ENCODE data around the gene WDFY3.

Gene WDFY3

GRCh38 chr4:84913176-84913575 lies 53.3 kb downstream of the WDFY3 start:
- Histone ChIP-seq H3K4me3 (ENCODE audit: low read length) (no peak overlapping the region), H3K4me2 (ENCODE audit: low read length) (no peak overlapping the region), H3K79me2 (ENCODE audit: low read length) (no peaks in the 10 kb centered on the region)

GRCh38 chr4:84912741-84913140 lies 53.7 kb downstream of the WDFY3 start:
- Histone ChIP-seq H3K27ac (ENCODE audit: low read length) (no peak overlapping the region), H4K20me1 (ENCODE audit: insufficient read depth, low read length) (no peaks in the 10 kb centered on the region), H3K36me3 (replicated peaks; ENCODE audit: low read depth, low read length) (no peaks in the 10 kb centered on the region), H3K9me3 (ENCODE audit: insufficient read depth, low read length) (no peaks in the 10 kb centered on the region), H3K79me2 (ENCODE audit: low read length) (no peaks in the 10 kb centered on the region), H3K4me2 (ENCODE audit: low read length) (no peak overlapping the region), H3K4me1 (ENCODE audit: low read length) (no peaks in the 10 kb centered on the region), H2AFZ (ENCODE audit: low read depth, low read length) (no peak overlapping the region), H3K9ac (ENCODE audit: low read length) (no peak overlapping the region), H3K27me3 (ENCODE audit: low read depth, low read length) (no peaks in the 10 kb centered on the region), H3K4me3 (ENCODE audit: low read length) (no peak overlapping the region)
- TF ChIP-seq CTCF (IDR thresholded peaks at IDR 0.05; ENCODE audit: low read depth, low read length) (no peak), EZH2phosphoT487 (IDR thresholded peaks at IDR 0.05; ENCODE audit: low read depth) (no peak)

More at GRCh38 chr4:84913176-84913575, 53.3 kb downstream of the WDFY3 start:
- H3K9me3 ChIP-seq (ENCODE audit: insufficient read depth, low read length) = no peaks in the 10 kb centered on the region
- no peak overlapping the region for H3K9ac ChIP-seq (ENCODE audit: low read length)
- TF ChIP-seq CTCF (IDR thresholded peaks at IDR 0.05; ENCODE audit: low read depth, low read length) = no peak
- TF ChIP-seq EZH2phosphoT487 (IDR thresholded peaks at IDR 0.05; ENCODE audit: low read depth) = no peak
- H3K27me3 ChIP-seq (ENCODE audit: low read depth, low read length) = no peaks in the 10 kb centered on the region
- H3K27ac ChIP-seq (ENCODE audit: low read length) = no peak overlapping the region
- H4K20me1 ChIP-seq (ENCODE audit: insufficient read depth, low read length) = no peaks in the 10 kb centered on the region
- H3K36me3 ChIP-seq (replicated peaks; ENCODE audit: low read depth, low read length) = no peaks in the 10 kb centered on the region
- no peak overlapping the region for H2AFZ ChIP-seq (ENCODE audit: low read depth, low read length)
- no peaks in the 10 kb centered on the region for H3K4me1 ChIP-seq (ENCODE audit: low read length)

GRCh38 chr4:84908876-84909275 lies 57.6 kb downstream of the WDFY3 start:
- Histone ChIP-seq H2AFZ (ENCODE audit: low read depth, low read length) (no peak overlapping the region), H3K79me2 (ENCODE audit: low read length) (no peaks in the 10 kb centered on the region), H3K36me3 (replicated peaks; ENCODE audit: low read depth, low read length) (no peaks in the 10 kb centered on the region), H3K27ac (ENCODE audit: low read length) (no peak overlapping the region), H3K9ac (ENCODE audit: low read length) (no peak overlapping the region), H3K27me3 (ENCODE audit: low read depth, low read length) (no peaks in the 10 kb centered on the region), H3K4me3 (ENCODE audit: low read length) (no peak overlapping the region), H3K9me3 (ENCODE audit: insufficient read depth, low read length) (no peaks in the 10 kb centered on the region), H3K4me2 (ENCODE audit: low read length) (no peak overlapping the region), H3K4me1 (ENCODE audit: low read length) (no peaks in the 10 kb centered on the region), H4K20me1 (ENCODE audit: insufficient read depth, low read length) (no peaks in the 10 kb centered on the region)
- TF ChIP-seq EZH2phosphoT487 (IDR thresholded peaks at IDR 0.05; ENCODE audit: low read depth) (no peak), CTCF (IDR thresholded peaks at IDR 0.05; ENCODE audit: low read depth, low read length) (no peak)

- H3K4me3 ChIP-seq (ENCODE audit: low read length) = no peak overlapping the region
- H3K36me3 ChIP-seq (replicated peaks; ENCODE audit: low read depth, low read length) = no peaks in the 10 kb centered on the region
- TF ChIP-seq EZH2phosphoT487 (IDR thresholded peaks at IDR 0.05; ENCODE audit: low read depth) (no peak), CTCF (IDR thresholded peaks at IDR 0.05; ENCODE audit: low read depth, low read length) (no peak)
- H2AFZ ChIP-seq (ENCODE audit: low read depth, low read length) = no peak overlapping the region
- H3K4me1 ChIP-seq (ENCODE audit: low read length) = no peaks in the 10 kb centered on the region
- H4K20me1 ChIP-seq (ENCODE audit: insufficient read depth, low read length) = no peaks in the 10 kb centered on the region
- no peaks in the 10 kb centered on the region for H3K9me3 ChIP-seq (ENCODE audit: insufficient read depth, low read length)
- H3K4me2 ChIP-seq (ENCODE audit: low read length) = no peak overlapping the region
- H3K27me3 ChIP-seq (ENCODE audit: low read depth, low read length) = no peaks in the 10 kb centered on the region
- H3K9ac ChIP-seq (ENCODE audit: low read length) = no peak overlapping the region
- H3K79me2 ChIP-seq (ENCODE audit: low read length) = no peaks in the 10 kb centered on the region
- H3K27ac ChIP-seq (ENCODE audit: low read length) = no peak overlapping the region
Measured at GRCh38 chr4:84907145-84907544, 59.3 kb downstream of the WDFY3 start.

Data from OCI-LY3 (cell line).